T-cell (primary cell): ENCODE results near the gene DELE1. TPM values are rescaled to one million over a fixed set of nuclear protein-coding genes. Genes with fewer than 3 reads are reported as not detected.

Experiments
- ATAC-seq, 4 experiments: fragments of 200-7000 bp in 3 of 4; fragments of 150-1000 bp in 1 of 4; cut with Tn5 transposase; replicated peaks in 1 of 4; 1 replicate in 3 of 4; 2 replicates in 1 of 4; pipeline ENCODE4 v1.10.0; 2021; ENCODE audit warnings: moderate library complexity in 3 of 4, mild to moderate bottlenecking in 2 of 4, moderate number of reproducible peaks in 1 of 4
- CTCF ChIA-PET, 2 donors: fragments of 300-600 bp; sonication (Branson Sonifier 250); formaldehyde crosslinking; loops; one replicate each; lab custom pipeline; 2022; ENCODE audit warnings: antibody characterized with exemption in 2 of 2; lab: Charles Lee
- POLR2A ChIA-PET, 2 donors: fragments of 300-600 bp; sonication (Branson Sonifier 250); formaldehyde crosslinking; loops; one replicate each; lab custom pipeline; 2022; ENCODE audit warnings: antibody characterized with exemption in 2 of 2; lab: Charles Lee
- DNase-seq, 35 experiments: peaks; one replicate each; pipeline versions ENCODE4 v3.0.0 to v3.0.0-alpha.2; 2013 to 2023
- H3K27ac ChIP-seq: one replicate; pipeline ENCODE4 v1.5.1; 2013; ENCODE audit warnings: low read length
- H3K27me3 ChIP-seq, 2 experiments: replicated peaks in 1 of 2; 1 replicate in 1 of 2; 2 replicates in 1 of 2; pipeline versions ENCODE4 v1.6.1 to v1.7.0; 2013; ENCODE audit warnings: low read length in 1 of 2, mixed read lengths in 1 of 2; ENCODE audit not compliant: control insufficient read depth in 2 of 2, insufficient read depth in 2 of 2; ENCODE audit errors: extremely low read depth in 1 of 2
- H3K36me3 ChIP-seq, 2 donors: 1 replicate in 1 of 2; 2 replicates in 1 of 2; pipeline versions ENCODE4 v1.6.1 to v1.7.0; 2013; ENCODE audit warnings: low read length in 1 of 2; ENCODE audit not compliant: control insufficient read depth in 2 of 2, insufficient read depth in 1 of 2; ENCODE audit errors: extremely low read depth in 1 of 2
- H3K4me1 ChIP-seq, 2 experiments: 1 replicate in 1 of 2; 2 replicates in 1 of 2; pipeline versions ENCODE4 v1.6.1 to v1.7.0; 2013; ENCODE audit warnings: low read length in 2 of 2, mixed read lengths in 1 of 2; ENCODE audit not compliant: insufficient read depth in 2 of 2, control insufficient read depth in 1 of 2; ENCODE audit errors: extremely low read depth in 1 of 2
- H3K4me3 ChIP-seq, 2 donors: 1 replicate in 1 of 2; 2 replicates in 1 of 2; pipeline versions ENCODE4 v1.5.1 to v1.7.0; 2013; ENCODE audit warnings: mild to moderate bottlenecking in 2 of 2, low read length in 1 of 2, moderate library complexity in 1 of 2; ENCODE audit not compliant: control insufficient read depth in 1 of 2; ENCODE audit errors: extremely low read depth in 1 of 2
- H3K9me3 ChIP-seq: 2 replicates; pipeline ENCODE4 v1.7.0; 2013
- H3K27ac Mint-ChIP-seq, 2 donors: one replicate each; pipeline ENCODE4 v1.8.0; 2020 to 2021; ENCODE audit warnings: mild to moderate bottlenecking in 2 of 2, mixed read lengths in 2 of 2
- H3K27me3 Mint-ChIP-seq, 2 donors: one replicate each; pipeline ENCODE4 v1.8.0; 2021 to 2022; ENCODE audit warnings: mixed read lengths in 2 of 2
- H3K36me3 Mint-ChIP-seq: one replicate; pipeline ENCODE4 v1.8.0; 2021; ENCODE audit warnings: mixed read lengths
- H3K4me1 Mint-ChIP-seq, 3 donors: one replicate each; pipeline ENCODE4 v1.8.0; 2020 to 2022; ENCODE audit warnings: mixed read lengths in 3 of 3, mild to moderate bottlenecking in 1 of 3
- H3K4me3 Mint-ChIP-seq, 3 donors: one replicate each; pipeline ENCODE4 v1.8.0; 2020 to 2022; ENCODE audit warnings: mild to moderate bottlenecking in 3 of 3, mixed read lengths in 3 of 3, moderate library complexity in 3 of 3
- H3K9me3 Mint-ChIP-seq, 3 donors: one replicate each; pipeline ENCODE4 v1.8.0; 2020 to 2022; ENCODE audit warnings: mixed read lengths in 3 of 3
- WGBS: methylation state at CpG from one replicate; pipeline ENCODE4 v1.1.5; 2013; ENCODE audit warnings: missing lambda C conversion rate; ENCODE audit not compliant: insufficient coverage; 5-methylcytosine and 5-hydroxymethylcytosine counted together
- total RNA-seq, 35 experiments: library from RNA in 6 of 35; stranded (reverse) in 6 of 35; fragments of 120-200 nt in 1 of 35; gene quantifications; one replicate each; pipeline versions ENCODE4 v1.2.1 to v1.2.4 and lab custom pipeline; 2013 to 2026

DELE1 gene
- total RNA-seq, 5 donors from 2014 or later (not counting 1 experiment from before 2014, with no cell fraction given): 80.3 to 130 (median 85.2) TPM

DNA sequence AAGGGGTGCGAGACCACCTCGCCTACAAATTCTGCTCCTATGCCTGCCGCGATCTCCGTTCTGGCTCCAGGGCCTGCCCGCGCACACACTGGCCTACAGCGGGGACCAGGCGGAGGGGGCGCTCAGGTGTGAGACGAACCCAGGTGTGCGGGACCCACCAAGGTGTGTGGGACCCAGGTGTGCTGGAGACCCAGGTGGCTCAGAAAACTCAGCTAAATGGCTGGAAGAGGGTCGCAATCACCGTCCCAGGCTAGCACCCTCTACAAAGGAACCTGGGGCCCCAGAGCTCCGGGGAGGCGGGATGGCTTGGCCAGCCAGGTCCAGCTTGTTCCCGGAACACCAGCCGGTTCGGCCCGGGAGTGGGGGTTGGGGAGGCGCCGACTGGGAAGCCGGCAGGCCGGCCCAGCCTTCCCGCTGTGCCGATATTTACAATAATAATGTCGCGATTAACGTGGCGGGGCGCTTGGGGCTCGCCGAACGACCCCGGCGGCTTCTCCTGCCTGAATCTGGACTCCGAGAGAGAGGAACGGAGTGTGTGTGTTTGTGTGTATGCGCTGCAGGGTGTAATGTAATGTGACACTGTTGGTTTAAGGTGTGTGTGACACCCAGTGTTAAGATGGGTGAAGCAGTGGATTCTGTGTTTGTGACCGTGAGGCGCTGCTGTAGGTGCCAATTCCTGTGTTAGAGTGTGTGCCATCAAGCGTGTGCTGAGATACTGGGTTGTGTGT lies 46.9 kb upstream of the DELE1 start:
- Histone ChIP-seq H3K27me3 (peaks cover 15 to 76% of the 10 kb centered on the region in 2 experiments), H3K9me3 (no peaks in the 10 kb centered on the region), H3K4me3 (peak overlapping the region in 1 of 2 donors; percentile 45), H3K4me1 (peaks cover 10 to 39% of the 10 kb centered on the region in 2 experiments), H3K27ac (no peak overlapping the region), H3K36me3 (no peaks in the 10 kb centered on the region)
- DNase-seq (peak in 3 of 35 experiments; percentile 16 to 43 (median 24)), ATAC-seq (no peak)
- POLR2A ChIA-PET: no interaction called here
- Mint-ChIP-seq H3K4me3 (peak overlapping the region; percentile 67 to 81 (median 68)), H3K4me1 (peaks cover 26 to 32% (median 29%) of the 10 kb centered on the region in 3 donors), H3K36me3 (no peaks in the 10 kb centered on the region), H3K27me3 (peaks cover 72 to 77% of the 10 kb centered on the region in 2 donors), H3K27ac (no peak overlapping the region), H3K9me3 (no peaks in the 10 kb centered on the region)
- CTCF ChIA-PET: interaction anchor here (0.5 to 5.3 kb wide), 4 partner anchors 66 to 551 kb away, joined by 3 to 54 read pairs (median 4); no protein-coding TSS in a partner anchor
- 8% methylated on average over 42 of the region's 42 CpGs for WGBS

DNA sequence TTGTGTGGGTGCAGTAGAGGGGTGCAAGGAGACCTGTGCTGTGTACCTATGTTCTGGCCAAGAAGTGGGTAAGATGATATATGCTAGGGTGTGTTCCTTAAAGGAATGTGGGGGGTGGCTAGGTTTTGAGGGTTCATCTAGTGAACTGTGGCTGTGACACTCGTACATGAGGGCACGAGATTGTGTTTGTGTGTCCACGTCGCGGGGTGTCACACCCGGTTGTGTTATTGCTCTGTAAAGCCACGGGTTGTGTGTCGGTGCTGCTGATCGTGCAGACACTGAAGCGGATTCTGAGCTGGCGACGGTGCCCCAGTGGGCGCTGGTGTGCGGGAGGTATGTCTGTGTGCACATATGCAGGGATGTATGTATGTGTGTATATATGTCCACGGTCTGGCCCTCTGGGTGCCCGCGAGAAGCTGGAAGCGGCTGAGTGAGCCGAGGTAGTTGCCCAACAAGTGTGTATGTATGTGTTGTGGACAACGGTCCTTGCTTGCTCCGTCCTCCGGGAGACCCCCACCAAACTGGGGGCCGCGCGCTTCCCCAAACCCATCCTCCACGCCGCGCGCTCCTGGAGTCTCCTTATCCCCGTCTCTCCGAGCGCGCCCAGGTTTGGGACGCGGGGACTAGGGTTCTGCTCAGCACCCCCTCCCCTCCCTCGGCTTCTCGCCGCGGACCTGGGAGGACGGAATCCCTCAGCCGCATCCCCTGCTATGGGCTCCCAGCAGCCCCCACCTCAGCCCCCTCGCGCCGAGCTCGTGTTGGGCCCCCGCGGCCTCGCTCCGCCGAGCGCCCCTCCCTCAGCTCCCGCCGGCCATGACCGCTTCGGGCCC lies 46.1 kb upstream of the DELE1 start:
- 2% methylated on average over 44 of the region's 55 CpGs for WGBS
- Histone ChIP-seq H3K9me3 (no peaks in the 10 kb centered on the region), H3K4me1 (peaks cover 10 to 41% of the 10 kb centered on the region in 2 experiments), H3K27ac (no peak overlapping the region), H3K36me3 (no peaks in the 10 kb centered on the region), H3K27me3 (peaks cover 17 to 83% of the 10 kb centered on the region in 2 experiments), H3K4me3 (peak overlapping the region; percentile 41 to 45)
- Mint-ChIP-seq H3K36me3 (no peaks in the 10 kb centered on the region), H3K27me3 (peaks cover 72 to 78% of the 10 kb centered on the region in 2 donors), H3K9me3 (no peaks in the 10 kb centered on the region), H3K4me1 (peaks cover 26 to 32% (median 29%) of the 10 kb centered on the region in 3 donors), H3K4me3 (peak overlapping the region; percentile 67 to 81 (median 68)), H3K27ac (no peak overlapping the region)
- ChIA-PET CTCF (interaction anchor here (0.5 to 5.3 kb wide), 10 partner anchors 12 to 552 kb away, joined by 3 to 54 read pairs (median 6); no protein-coding TSS in a partner anchor), POLR2A (no interaction called here)
- peak in 1 of 4 experiments; percentile 8 for ATAC-seq
- DNase-seq: peak in 16 of 35 experiments; percentile 10 to 49 (median 23)

DNA sequence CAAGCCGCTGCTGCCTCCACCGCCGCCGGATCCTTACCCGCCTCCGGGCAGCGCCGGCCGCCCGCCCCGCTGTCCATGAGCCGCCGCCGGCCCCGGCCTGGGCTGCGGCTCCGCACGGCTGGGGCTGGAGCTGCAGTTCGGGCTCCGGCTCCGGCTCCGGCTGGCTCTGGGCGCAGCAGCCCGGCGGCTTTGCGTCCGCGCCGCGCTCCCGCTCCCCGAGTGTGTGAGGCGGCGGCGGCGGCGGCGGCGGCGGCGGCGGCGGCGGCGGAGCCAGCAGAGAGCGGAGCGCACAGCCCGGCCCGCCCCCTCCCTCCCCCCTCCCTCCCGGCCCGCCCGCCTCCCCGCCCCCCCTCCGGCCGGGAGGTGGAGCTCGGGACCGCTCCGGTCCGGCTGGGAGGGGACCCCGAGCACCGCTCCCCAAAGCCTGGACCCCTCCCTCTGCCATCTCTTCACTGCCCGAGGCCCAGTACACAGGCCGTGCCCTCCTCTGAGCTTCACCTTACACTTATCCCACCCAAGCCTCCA lies 45.4 kb upstream of the DELE1 start, which contains the start of gene PCDH1:
PCDH1 (minus strand) TSS at position 225 of the 525 bp plus-strand sequence; CDS start at position 77, 148 bp downstream.
- peak within 1 kb of the TSS; percentile 67 to 81 (median 80) for H3K4me3 Mint-ChIP-seq
- peaks cover 17 to 88% of the 10 kb centered on the region in 2 experiments for H3K27me3 ChIP-seq
- DNase-seq: peak in 9 of 35 experiments; percentile 11 to 68 (median 29)
- peak within 1 kb of the TSS; percentile 46 to 61 for H3K4me3 ChIP-seq
- H3K9me3 Mint-ChIP-seq: no peaks in the 10 kb centered on the region
- peaks cover 72 to 78% of the 10 kb centered on the region in 2 donors for H3K27me3 Mint-ChIP-seq
- peaks cover 26 to 32% (median 29%) of the 10 kb centered on the region in 3 donors for H3K4me1 Mint-ChIP-seq
- no peaks in the 10 kb centered on the region for H3K9me3 ChIP-seq
- no peaks in the 10 kb centered on the region for H3K36me3 Mint-ChIP-seq
- ATAC-seq: peak; percentile 40 to 52 (median 44)
- POLR2A ChIA-PET: interaction anchor here in 1 of 2 donors (0.6 kb wide), 1 partner anchor 38 kb away, joined by 3 read pairs; no protein-coding TSS in a partner anchor
- H3K36me3 ChIP-seq: no peaks in the 10 kb centered on the region
- no peak within 1 kb of the TSS for H3K27ac Mint-ChIP-seq
- H3K27ac ChIP-seq: no peak within 1 kb of the TSS
- whole genome bisulfite sequencing: 1% methylated on average over 32 of the region's 63 CpGs
- CTCF ChIA-PET: interaction anchor here (0.6 to 5.3 kb wide), 17 partner anchors 8 to 286 kb away, joined by 3 to 54 read pairs (median 5); partner anchors contain the start of genes PCDH12 (in 1 of the 2) and RNF14 (in 1 of the 2)
- H3K4me1 ChIP-seq: peaks cover 10 to 48% of the 10 kb centered on the region in 2 experiments

DNA sequence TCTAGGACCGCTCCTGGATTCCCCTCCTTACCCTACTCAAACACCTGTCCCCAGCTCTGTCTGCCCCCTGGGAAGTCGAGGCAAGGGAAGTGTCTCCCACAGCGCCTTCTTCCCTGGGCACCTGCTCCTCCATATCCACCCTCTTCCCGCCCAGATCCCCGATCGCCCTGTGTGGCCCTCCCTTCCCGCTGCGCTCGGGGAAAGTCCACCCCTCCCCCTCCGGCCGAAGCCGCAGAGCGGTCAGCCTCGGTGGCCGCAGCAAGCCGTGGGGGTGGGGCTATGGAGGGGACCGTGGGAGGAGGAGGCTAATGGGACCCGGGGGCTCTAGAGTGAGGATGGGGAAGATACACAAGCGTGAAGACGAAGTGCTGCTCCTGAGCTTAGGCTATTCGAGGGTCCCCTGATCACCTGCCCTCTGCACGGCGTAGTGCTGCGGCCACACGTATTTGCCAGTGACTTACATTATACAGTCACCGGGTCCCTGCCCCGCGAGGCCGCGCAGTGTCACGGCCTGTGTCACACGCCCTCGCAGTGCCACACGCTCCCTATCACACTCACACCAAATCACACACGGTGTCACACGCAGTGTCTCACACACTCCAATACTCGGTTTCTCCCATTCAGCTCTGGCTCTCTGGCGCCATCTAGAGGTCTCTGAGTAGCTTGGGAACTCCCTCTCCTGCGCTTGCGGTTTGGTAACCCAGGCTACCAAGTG lies 44.8 kb upstream of the DELE1 start:
- Histone ChIP-seq H3K27me3 (peaks cover 20 to 94% of the 10 kb centered on the region in 2 experiments), H3K27ac (no peak overlapping the region), H3K36me3 (no peaks in the 10 kb centered on the region), H3K4me3 (peak overlapping the region; percentile 46 to 61), H3K9me3 (no peaks in the 10 kb centered on the region), H3K4me1 (peaks cover 10 to 53% of the 10 kb centered on the region in 2 experiments)
- 2% methylated on average over 24 of the region's 40 CpGs for WGBS
- Mint-ChIP-seq H3K9me3 (no peaks in the 10 kb centered on the region), H3K27me3 (peaks cover 70 to 80% of the 10 kb centered on the region in 2 donors), H3K4me1 (peaks cover 30 to 34% (median 33%) of the 10 kb centered on the region in 3 donors), H3K27ac (no peak overlapping the region), H3K36me3 (no peaks in the 10 kb centered on the region), H3K4me3 (peak overlapping the region; percentile 64 to 81 (median 80))
- ATAC-seq (peak; percentile 81 to 88 (median 83)), DNase-seq (peak; percentile 75 to 98 (median 84))
- CTCF ChIA-PET: interaction anchor here (0.6 to 5.3 kb wide), 35 partner anchors 9 to 1755 kb away, joined by 3 to 54 read pairs (median 4); partner anchors contain the start of genes DELE1 (in 1 of the 2), FCHSD1 (in 1 of the 2), HDAC3 (in 1 of the 2) and PCDH12 (in 1 of the 2)
- POLR2A ChIA-PET: interaction anchor here in 1 of 2 donors (0.6 kb wide), 1 partner anchor 39 kb away, joined by 3 read pairs; no protein-coding TSS in a partner anchor

DNA sequence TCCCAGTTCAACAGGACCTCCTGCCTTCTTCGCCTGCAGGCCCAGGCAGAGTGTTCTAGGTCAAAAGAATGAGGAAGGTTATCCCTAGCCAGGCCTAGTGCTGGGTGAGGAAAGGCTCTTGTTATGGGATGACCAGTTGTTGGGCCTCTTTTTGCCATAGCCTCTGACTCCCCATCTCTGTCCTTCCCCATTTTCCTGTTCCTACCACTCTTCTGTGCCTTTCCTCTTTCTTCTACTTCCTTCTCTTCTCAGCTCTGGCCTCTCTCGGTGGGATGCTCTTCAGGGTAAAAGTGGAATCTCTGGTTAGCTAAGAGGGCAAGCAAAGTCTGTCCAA lies 44.3 kb upstream of the DELE1 start:
- DNase-seq (no peak), ATAC-seq (no peak)
- Mint-ChIP-seq H3K27ac (peak overlapping the region in 1 of 2 donors; percentile 62), H3K4me3 (peak overlapping the region; percentile 64 to 81 (median 80)), H3K9me3 (no peaks in the 10 kb centered on the region), H3K4me1 (peaks cover 32 to 34% (median 33%) of the 10 kb centered on the region in 3 donors), H3K36me3 (no peaks in the 10 kb centered on the region), H3K27me3 (peaks cover 70 to 80% of the 10 kb centered on the region in 2 donors)
- WGBS: no CpG with 5 or more reads among the region's 2 CpGs
- Histone ChIP-seq H3K27ac (no peak overlapping the region), H3K27me3 (peaks cover 18 to 94% of the 10 kb centered on the region in 2 experiments), H3K9me3 (no peaks in the 10 kb centered on the region), H3K4me1 (peaks cover 10 to 53% of the 10 kb centered on the region in 2 experiments), H3K4me3 (peak overlapping the region in 1 of 2 donors; percentile 61), H3K36me3 (no peaks in the 10 kb centered on the region)
- ChIA-PET POLR2A (no interaction called here), CTCF (interaction anchor here (0.5 to 5.3 kb wide), 31 partner anchors 8 to 1861 kb away, joined by 3 to 54 read pairs (median 4); partner anchors contain the start of genes DELE1 (in 1 of the 2), FCHSD1 (in 1 of the 2), HDAC3 (in 1 of the 2) and RELL2 (in 1 of the 2))
